ENCODE results near the gene AGAP1. TPM values are rescaled to one million over a fixed set of nuclear protein-coding genes. Genes with fewer than 3 reads are reported as not detected.

Gene AGAP1
- polyA plus RNA-seq, 1 experiment = 12.4 TPM

- H3K4me3 ChIP-seq (ENCODE audit: low read depth, low read length) = no peak overlapping the region
- TF ChIP-seq CTCF (IDR thresholded peaks at IDR 0.05; ENCODE audit: low read depth, low read length) = no peak
- CTCF ChIA-PET = interaction anchor here (1.4 to 3.6 kb wide), 4 partner anchors 9 to 409 kb away, joined by 5 to 22 read pairs (median 15); no protein-coding TSS in a partner anchor
- H3K27ac ChIP-seq (ENCODE audit: low read depth, low read length) = no peak overlapping the region
- POLR2A ChIA-PET = no interaction called here
- no peaks in the 10 kb centered on the region for H3K9me3 ChIP-seq (ENCODE audit: control insufficient read depth, insufficient read depth, low read length)
- H3K27me3 ChIP-seq (ENCODE audit: control insufficient read depth, insufficient read depth, low read length) = no peaks in the 10 kb centered on the region
- DNase-seq (ENCODE audit: low read depth, low spot score) = no peak
Observed at GRCh38 chr2:235770909-235771820, 277.3 kb downstream of the AGAP1 start.

- ChIA-PET POLR2A (no interaction called here), CTCF (interaction anchor here (3.6 kb wide), 1 partner anchor 407 kb away, joined by 19 read pairs; no protein-coding TSS in a partner anchor)
- H3K9me3 ChIP-seq (ENCODE audit: control insufficient read depth, insufficient read depth, low read length) = no peaks in the 10 kb centered on the region
- H3K27ac ChIP-seq (ENCODE audit: low read depth, low read length) = no peak overlapping the region
- no peak for TF ChIP-seq CTCF (IDR thresholded peaks at IDR 0.05; ENCODE audit: low read depth, low read length)
- no peak overlapping the region for H3K4me3 ChIP-seq (ENCODE audit: low read depth, low read length)
- no peaks in the 10 kb centered on the region for H3K27me3 ChIP-seq (ENCODE audit: control insufficient read depth, insufficient read depth, low read length)
- no peak for DNase-seq (ENCODE audit: low read depth, low spot score)
Observed at GRCh38 chr2:235773188-235773928, 279.5 kb downstream of the AGAP1 start.

GRCh38 chr2:235774153-235774870 lies 280.5 kb downstream of the AGAP1 start:
- Histone ChIP-seq H3K4me3 (ENCODE audit: low read depth, low read length) (no peak overlapping the region), H3K27ac (ENCODE audit: low read depth, low read length) (no peak overlapping the region), H3K9me3 (ENCODE audit: control insufficient read depth, insufficient read depth, low read length) (no peaks in the 10 kb centered on the region), H3K27me3 (ENCODE audit: control insufficient read depth, insufficient read depth, low read length) (no peaks in the 10 kb centered on the region)
- CTCF ChIA-PET = interaction anchor here (1.4 kb wide), 1 partner anchor 8 kb away, joined by 7 read pairs; no protein-coding TSS in a partner anchor
- TF ChIP-seq CTCF (IDR thresholded peaks at IDR 0.05; ENCODE audit: low read depth, low read length) = no peak
- POLR2A ChIA-PET = no interaction called here
- DNase-seq (ENCODE audit: low read depth, low spot score) = no peak

GRCh38 chr2:235776531-235776930 lies 282.7 kb downstream of the AGAP1 start:
- CTCF ChIA-PET = interaction anchor here (6.9 to 7.7 kb wide), 2 partner anchors 9 to 403 kb away, joined by 66 to 368 read pairs; no protein-coding TSS in a partner anchor
- TF ChIP-seq CTCF (IDR thresholded peaks at IDR 0.05; ENCODE audit: low read depth, low read length) = no peak
- Histone ChIP-seq H3K9me3 (ENCODE audit: control insufficient read depth, insufficient read depth, low read length) (no peaks in the 10 kb centered on the region), H3K4me3 (ENCODE audit: low read depth, low read length) (no peak overlapping the region), H3K27ac (ENCODE audit: low read depth, low read length) (no peak overlapping the region), H3K27me3 (ENCODE audit: control insufficient read depth, insufficient read depth, low read length) (no peaks in the 10 kb centered on the region)
- POLR2A ChIA-PET = no interaction called here
- no peak for DNase-seq (ENCODE audit: low read depth, low spot score)

All from AG04450 (cell line).